Measurements from ENCODE around the gene VASP. TPM values are rescaled to one million over a fixed set of nuclear protein-coding genes. Genes with fewer than 3 reads are reported as not detected.

The VASP gene
- total RNA-seq, 1 donor from 2014 or later, result 110 TPM

DNA sequence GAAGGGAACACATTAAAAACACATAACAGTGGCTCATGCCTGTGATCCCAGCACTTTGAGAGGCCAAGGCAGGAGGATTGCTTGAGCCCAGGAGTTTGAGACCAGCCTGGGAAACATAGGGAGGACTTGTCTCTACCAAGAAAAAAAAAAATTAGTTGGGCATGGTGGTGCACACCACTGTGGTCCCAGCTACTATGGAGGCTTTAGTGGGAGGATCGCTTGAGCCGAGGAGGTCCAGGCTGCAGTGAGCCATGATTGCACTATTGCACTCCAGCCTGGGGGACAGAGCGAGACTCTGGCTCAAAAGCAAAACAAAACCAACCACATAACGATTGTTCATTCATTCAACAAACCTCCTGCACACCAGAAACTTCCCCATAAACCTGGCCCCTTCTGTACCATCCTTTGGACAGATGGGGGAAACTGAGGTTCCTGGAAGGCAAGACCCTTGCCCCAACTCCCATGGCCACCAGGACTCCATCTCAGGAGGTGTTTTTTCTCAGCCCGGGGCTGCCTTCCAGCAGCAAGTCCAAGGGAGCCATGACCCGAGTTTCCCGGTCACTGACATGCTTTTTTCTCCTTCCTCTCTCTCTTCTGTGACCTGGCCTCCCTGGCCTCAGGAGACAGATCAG lies 35.2 kb upstream of the VASP start:
- TF ChIP-seq CTCF (IDR thresholded peaks at IDR 0.05), result no peak
- DNase-seq (ENCODE audit: low spot score in 2 of 2), result peak in 1 of 2 donors; percentile 56
- H3K27ac ChIP-seq, result no peak overlapping the region
- peaks cover 6 to 16% of the 10 kb centered on the region in 2 donors for H3K4me1 ChIP-seq
- intact Hi-C loops (cut with DNase I), result no loop called here
- H3K27me3 ChIP-seq, result no peaks in the 10 kb centered on the region
- no peaks in the 10 kb centered on the region for H3K36me3 ChIP-seq
- no peak overlapping the region for H3K4me3 ChIP-seq
- H3K9me3 ChIP-seq, result no peaks in the 10 kb centered on the region

DNA sequence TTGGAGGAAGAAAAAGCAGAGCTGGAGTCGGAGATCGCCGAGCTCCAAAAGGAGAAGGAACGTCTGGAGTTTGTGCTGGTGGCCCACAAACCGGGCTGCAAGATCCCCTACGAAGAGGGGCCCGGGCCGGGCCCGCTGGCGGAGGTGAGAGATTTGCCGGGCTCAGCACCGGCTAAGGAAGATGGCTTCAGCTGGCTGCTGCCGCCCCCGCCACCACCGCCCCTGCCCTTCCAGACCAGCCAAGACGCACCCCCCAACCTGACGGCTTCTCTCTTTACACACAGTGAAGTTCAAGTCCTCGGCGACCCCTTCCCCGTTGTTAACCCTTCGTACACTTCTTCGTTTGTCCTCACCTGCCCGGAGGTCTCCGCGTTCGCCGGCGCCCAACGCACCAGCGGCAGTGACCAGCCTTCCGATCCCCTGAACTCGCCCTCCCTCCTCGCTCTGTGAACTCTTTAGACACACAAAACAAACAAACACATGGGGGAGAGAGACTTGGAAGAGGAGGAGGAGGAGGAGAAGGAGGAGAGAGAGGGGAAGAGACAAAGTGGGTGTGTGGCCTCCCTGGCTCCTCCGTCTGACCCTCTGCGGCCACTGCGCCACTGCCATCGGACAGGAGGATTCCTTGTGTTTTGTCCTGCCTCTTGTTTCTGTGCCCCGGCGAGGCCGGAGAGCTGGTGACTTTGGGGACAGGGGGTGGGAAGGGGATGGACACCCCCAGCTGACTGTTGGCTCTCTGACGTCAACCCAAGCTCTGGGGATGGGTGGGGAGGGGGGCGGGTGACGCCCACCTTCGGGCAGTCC lies 34.5 kb upstream of the VASP start:
- intact Hi-C loops (cut with DNase I), result no loop called here
- Histone ChIP-seq H3K4me1 (peaks cover 3 to 18% of the 10 kb centered on the region in 2 donors), H3K27ac (no peak overlapping the region), H3K9me3 (no peaks in the 10 kb centered on the region), H3K4me3 (no peak overlapping the region), H3K36me3 (no peaks in the 10 kb centered on the region), H3K27me3 (no peaks in the 10 kb centered on the region)
- peak in 1 of 2 donors; percentile 76 for DNase-seq (ENCODE audit: low spot score in 2 of 2)
- no peak for TF ChIP-seq CTCF (IDR thresholded peaks at IDR 0.05)

DNA sequence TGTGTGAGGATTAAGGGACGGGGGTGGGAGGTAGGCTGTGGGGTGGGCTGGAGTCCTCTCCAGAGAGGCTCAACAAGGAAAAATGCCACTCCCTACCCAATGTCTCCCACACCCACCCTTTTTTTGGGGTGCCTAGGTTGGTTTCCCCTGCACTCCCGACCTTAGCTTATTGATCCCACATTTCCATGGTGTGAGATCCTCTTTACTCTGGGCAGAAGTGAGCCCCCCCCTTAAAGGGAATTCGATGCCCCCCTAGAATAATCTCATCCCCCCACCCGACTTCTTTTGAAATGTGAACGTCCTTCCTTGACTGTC lies 34.0 kb upstream of the VASP start:
- DNase-seq (ENCODE audit: low spot score in 2 of 2), result no peak
- no peaks in the 10 kb centered on the region for H3K27me3 ChIP-seq
- no peaks in the 10 kb centered on the region for H3K9me3 ChIP-seq
- no peak overlapping the region for H3K4me3 ChIP-seq
- H3K4me1 ChIP-seq, result peaks cover 3 to 16% of the 10 kb centered on the region in 2 donors
- no peak overlapping the region for H3K27ac ChIP-seq
- intact Hi-C loops (cut with DNase I), result no loop called here
- TF ChIP-seq CTCF (IDR thresholded peaks at IDR 0.05), result no peak
- H3K36me3 ChIP-seq, result no peaks in the 10 kb centered on the region

- Histone ChIP-seq H3K27ac (no peak overlapping the region), H3K4me1 (peaks cover 3 to 11% of the 10 kb centered on the region in 2 donors), H3K4me3 (no peak overlapping the region), H3K9me3 (no peaks in the 10 kb centered on the region), H3K36me3 (no peaks in the 10 kb centered on the region), H3K27me3 (no peaks in the 10 kb centered on the region)
- no peak for TF ChIP-seq CTCF (IDR thresholded peaks at IDR 0.05)
- intact Hi-C loops (cut with DNase I), result no loop called here
- DNase-seq (ENCODE audit: low spot score in 2 of 2), result no peak
Observed at GRCh38 chr19:45473682-45474605, 33.3 kb upstream of the VASP start.

DNA sequence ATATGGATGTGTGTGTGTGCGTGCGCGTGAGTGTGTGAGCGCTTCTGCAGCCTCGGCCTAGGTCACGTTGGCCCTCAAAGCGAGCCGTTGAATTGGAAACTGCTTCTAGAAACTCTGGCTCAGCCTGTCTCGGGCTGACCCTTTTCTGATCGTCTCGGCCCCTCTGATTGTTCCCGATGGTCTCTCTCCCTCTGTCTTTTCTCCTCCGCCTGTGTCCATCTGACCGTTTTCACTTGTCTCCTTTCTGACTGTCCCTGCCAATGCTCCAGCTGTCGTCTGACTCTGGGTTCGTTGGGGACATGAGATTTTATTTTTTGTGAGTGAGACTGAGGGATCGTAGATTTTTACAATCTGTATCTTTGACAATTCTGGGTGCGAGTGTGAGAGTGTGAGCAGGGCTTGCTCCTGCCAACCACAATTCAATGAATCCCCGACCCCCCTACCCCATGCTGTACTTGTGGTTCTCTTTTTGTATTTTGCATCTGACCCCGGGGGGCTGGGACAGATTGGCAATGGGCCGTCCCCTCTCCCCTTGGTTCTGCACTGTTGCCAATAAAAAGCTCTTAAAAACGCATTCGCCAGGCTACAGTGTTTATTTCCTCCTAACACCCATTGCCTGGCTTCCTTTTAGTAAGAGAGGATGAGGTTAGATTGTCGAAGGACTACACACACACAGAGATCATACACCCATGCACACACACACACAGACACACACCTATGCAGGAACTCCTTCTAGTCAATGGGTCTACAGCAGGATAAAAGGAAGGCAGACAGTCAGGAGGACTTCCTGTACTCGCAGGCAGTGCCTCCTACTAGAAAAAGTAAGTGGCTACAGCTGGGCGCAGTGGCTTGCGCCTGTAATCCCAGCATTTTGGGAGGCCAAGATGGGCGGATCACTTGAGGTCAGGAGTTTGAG lies 32.4 kb upstream of the VASP start:
- intact Hi-C loops (cut with DNase I), result no loop called here
- no peak for TF ChIP-seq CTCF (IDR thresholded peaks at IDR 0.05)
- H3K4me1 ChIP-seq, result peaks cover 3 to 10% of the 10 kb centered on the region in 2 donors
- no peaks in the 10 kb centered on the region for H3K9me3 ChIP-seq
- H3K36me3 ChIP-seq, result no peaks in the 10 kb centered on the region
- no peak overlapping the region for H3K27ac ChIP-seq
- H3K27me3 ChIP-seq, result no peaks in the 10 kb centered on the region
- H3K4me3 ChIP-seq, result no peak overlapping the region
- DNase-seq (ENCODE audit: low spot score in 2 of 2), result no peak
